ENCODE measurements around the gene DIP2C. TPM values are rescaled to one million over a fixed set of nuclear protein-coding genes. Genes with fewer than 3 reads are reported as not detected.

Gene DIP2C
- total RNA-seq, 4 donors from 2014 or later = 13.4 to 32.0 (median 18.4) TPM

- intact Hi-C loops (cut with DNase I; ENCODE audit: low total_unique reads) = no loop called here
- DNase-seq = no peak
- Histone ChIP-seq H3K27ac (no peak overlapping the region), H3K9me3 (no peaks in the 10 kb centered on the region), H3K36me3 (no peaks in the 10 kb centered on the region), H3K4me1 (peaks cover 0 to 16% (median 6%) of the 10 kb centered on the region in 4 donors), H3K27me3 (no peaks in the 10 kb centered on the region), H3K4me3 (no peak overlapping the region)
- TF ChIP-seq CTCF (IDR thresholded peaks at IDR 0.05) = no peak
- no peak for TF ChIP-seq POLR2AphosphoS5 (IDR thresholded peaks at IDR 0.05)
- no peak for TF ChIP-seq EP300 (IDR thresholded peaks at IDR 0.05; ENCODE audit: low read depth)
- no peak for TF ChIP-seq POLR2A (IDR thresholded peaks at IDR 0.05)
- WGBS, 2 donors (ENCODE audit: low coverage in 1 of 2) = 84% methylated on average over 19 of the region's 27 CpGs; no CpG with 5 or more reads in 1 of the 2 donors
- in situ Hi-C loops (cut with MboI; ENCODE audit: low pct_ligation_motif_present in 1 of 4, low pct_unique_long_range_greater_than_20kb in 1 of 4, low sequenced_read_pairs in 3 of 4) = no loop called here
Observed at GRCh38 chr10:555682-556350, 133.7 kb downstream of the DIP2C start.

- DNase-seq = no peak
- 85% methylated on average over 12 of the region's 12 CpGs; no CpG with 5 or more reads in 1 of the 2 donors for WGBS, 2 donors (ENCODE audit: low coverage in 1 of 2)
- Histone ChIP-seq H3K27me3 (no peaks in the 10 kb centered on the region), H3K4me1 (peaks cover 0 to 16% (median 6%) of the 10 kb centered on the region in 4 donors), H3K36me3 (no peaks in the 10 kb centered on the region), H3K9me3 (no peaks in the 10 kb centered on the region), H3K4me3 (no peak overlapping the region), H3K27ac (no peak overlapping the region)
- TF ChIP-seq POLR2AphosphoS5 (IDR thresholded peaks at IDR 0.05) (no peak), POLR2A (IDR thresholded peaks at IDR 0.05) (no peak), CTCF (IDR thresholded peaks at IDR 0.05) (no peak), EP300 (IDR thresholded peaks at IDR 0.05; ENCODE audit: low read depth) (no peak)
- intact Hi-C loops (cut with DNase I; ENCODE audit: low total_unique reads) = no loop called here
- in situ Hi-C loops (cut with MboI; ENCODE audit: low pct_ligation_motif_present in 1 of 4, low pct_unique_long_range_greater_than_20kb in 1 of 4, low sequenced_read_pairs in 3 of 4) = no loop called here
Observed at GRCh38 chr10:555281-555680, 134.2 kb downstream of the DIP2C start.

GRCh38 chr10:554182-554848 is 135.2 kb downstream of the DIP2C start:
- Histone ChIP-seq H3K36me3 (no peaks in the 10 kb centered on the region), H3K4me1 (peaks cover 0 to 16% (median 6%) of the 10 kb centered on the region in 4 donors), H3K4me3 (no peak overlapping the region), H3K27ac (no peak overlapping the region), H3K9me3 (no peaks in the 10 kb centered on the region), H3K27me3 (no peaks in the 10 kb centered on the region)
- intact Hi-C loops (cut with DNase I; ENCODE audit: low total_unique reads) = no loop called here
- TF ChIP-seq CTCF (IDR thresholded peaks at IDR 0.05) (no peak), POLR2A (IDR thresholded peaks at IDR 0.05) (no peak), POLR2AphosphoS5 (IDR thresholded peaks at IDR 0.05) (no peak), EP300 (IDR thresholded peaks at IDR 0.05; ENCODE audit: low read depth) (no peak)
- in situ Hi-C loops (cut with MboI; ENCODE audit: low pct_ligation_motif_present in 1 of 4, low pct_unique_long_range_greater_than_20kb in 1 of 4, low sequenced_read_pairs in 3 of 4) = no loop called here
- WGBS, 2 donors (ENCODE audit: low coverage in 1 of 2) = 73 to 85% methylated on average over 1 to 8 of the region's 8 CpGs
- no peak for DNase-seq

- Histone ChIP-seq H3K27ac (no peak overlapping the region), H3K27me3 (no peaks in the 10 kb centered on the region), H3K9me3 (no peaks in the 10 kb centered on the region), H3K4me1 (peaks cover 0 to 15% (median 6%) of the 10 kb centered on the region in 4 donors), H3K4me3 (no peak overlapping the region), H3K36me3 (no peaks in the 10 kb centered on the region)
- no peak for DNase-seq
- 43 to 73% methylated on average over 1 to 5 of the region's 5 CpGs for WGBS, 2 donors (ENCODE audit: low coverage in 1 of 2)
- TF ChIP-seq POLR2AphosphoS5 (IDR thresholded peaks at IDR 0.05) (no peak), EP300 (IDR thresholded peaks at IDR 0.05; ENCODE audit: low read depth) (no peak), CTCF (IDR thresholded peaks at IDR 0.05) (no peak), POLR2A (IDR thresholded peaks at IDR 0.05) (no peak)
- intact Hi-C loops (cut with DNase I; ENCODE audit: low total_unique reads) = no loop called here
- in situ Hi-C loops (cut with MboI; ENCODE audit: low pct_ligation_motif_present in 1 of 4, low pct_unique_long_range_greater_than_20kb in 1 of 4, low sequenced_read_pairs in 3 of 4) = no loop called here
Observed at GRCh38 chr10:553233-553632, 136.2 kb downstream of the DIP2C start.

All from transverse colon (tissue), 4 donors.